Activated CD4-positive, CD25-positive, alpha-beta regulatory T cell treated with anti-CD3 and anti-CD28 coated beads, Interleukin-2, amount 50 U/mL, for 72 hours (primary cell): ENCODE measurements around the gene CACNG5.

Source experiments
- DNase-seq: peaks from one replicate; pipeline ENCODE4 v3.0.0; 2021

Gene CACNG5, protein sequence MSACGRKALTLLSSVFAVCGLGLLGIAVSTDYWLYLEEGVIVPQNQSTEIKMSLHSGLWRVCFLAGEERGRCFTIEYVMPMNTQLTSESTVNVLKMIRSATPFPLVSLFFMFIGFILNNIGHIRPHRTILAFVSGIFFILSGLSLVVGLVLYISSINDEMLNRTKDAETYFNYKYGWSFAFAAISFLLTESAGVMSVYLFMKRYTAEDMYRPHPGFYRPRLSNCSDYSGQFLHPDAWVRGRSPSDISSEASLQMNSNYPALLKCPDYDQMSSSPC

DNA sequence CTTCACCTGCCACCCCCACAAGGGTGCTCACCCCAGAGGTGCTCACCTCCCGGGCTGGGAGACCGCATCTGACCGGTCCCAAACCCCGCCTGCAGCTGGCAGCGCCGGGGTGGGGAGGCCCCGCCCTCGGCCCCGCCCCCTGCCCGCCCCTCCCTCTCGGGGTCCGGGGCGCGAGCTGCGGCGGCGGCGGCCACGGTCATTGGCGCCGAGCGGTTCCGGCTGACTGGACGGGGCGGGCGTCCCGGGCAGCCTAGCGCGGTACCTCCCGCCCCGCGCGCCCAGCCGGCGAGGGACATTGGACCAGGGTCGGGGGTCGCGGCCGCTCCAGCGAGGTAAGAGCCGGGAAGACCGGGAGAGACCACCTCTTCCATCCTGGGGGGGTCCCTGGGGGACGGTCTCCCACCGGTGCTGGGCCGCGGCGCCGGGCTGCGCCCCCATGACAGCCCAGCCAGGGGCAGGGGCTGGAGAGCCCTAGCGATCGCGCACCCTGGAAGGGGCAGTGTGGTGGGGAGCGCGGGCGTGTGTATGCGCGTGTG lies at the start of gene CACNG5:
TSS of gene CACNG5 (plus strand) at position 199 of the 536 bp plus-strand sequence. CDS start 42,216 bp downstream, outside the sequence.
- no peak for DNase-seq

DNA sequence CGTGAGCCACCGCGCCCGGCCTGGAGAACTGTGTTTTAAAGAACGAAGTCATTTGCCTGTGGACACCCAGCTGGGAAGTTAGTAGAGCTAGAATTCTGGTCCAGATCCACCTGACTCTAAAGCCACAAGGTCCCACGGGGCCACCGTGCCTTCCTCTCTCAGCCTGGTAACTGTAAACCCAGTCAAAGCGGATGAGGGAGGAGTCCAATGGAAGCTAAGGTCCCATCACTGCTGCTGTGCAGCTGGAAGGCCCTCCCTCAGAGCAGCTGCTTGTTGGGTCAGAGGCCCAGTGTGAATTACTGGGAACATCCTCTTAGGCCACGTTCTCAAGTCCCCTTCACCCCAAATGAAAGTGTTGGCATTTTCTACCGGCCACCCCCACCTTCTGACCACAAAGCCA lies 48.8 kb upstream of the CACNG5 start:
- no peak for DNase-seq

DNA sequence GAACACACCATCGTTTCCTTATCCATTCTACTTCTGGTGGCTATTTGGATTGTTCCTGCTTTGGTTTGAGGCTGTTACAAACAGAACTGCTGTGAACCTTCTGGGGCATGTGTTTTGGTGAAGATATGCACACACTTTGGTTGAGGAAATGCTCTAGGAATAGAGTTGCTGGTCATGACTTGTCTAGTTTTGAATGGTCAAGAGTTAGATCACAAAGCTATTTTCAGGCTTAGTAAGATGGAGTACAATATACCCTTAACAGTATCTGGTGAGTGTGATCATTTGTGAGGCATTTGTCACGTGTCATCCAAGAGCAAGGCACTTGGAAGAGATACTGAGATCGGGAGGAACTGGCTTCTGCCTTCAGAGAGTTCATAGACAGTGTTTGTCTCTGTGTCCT lies 47.0 kb upstream of the CACNG5 start:
- no peak for DNase-seq

DNA sequence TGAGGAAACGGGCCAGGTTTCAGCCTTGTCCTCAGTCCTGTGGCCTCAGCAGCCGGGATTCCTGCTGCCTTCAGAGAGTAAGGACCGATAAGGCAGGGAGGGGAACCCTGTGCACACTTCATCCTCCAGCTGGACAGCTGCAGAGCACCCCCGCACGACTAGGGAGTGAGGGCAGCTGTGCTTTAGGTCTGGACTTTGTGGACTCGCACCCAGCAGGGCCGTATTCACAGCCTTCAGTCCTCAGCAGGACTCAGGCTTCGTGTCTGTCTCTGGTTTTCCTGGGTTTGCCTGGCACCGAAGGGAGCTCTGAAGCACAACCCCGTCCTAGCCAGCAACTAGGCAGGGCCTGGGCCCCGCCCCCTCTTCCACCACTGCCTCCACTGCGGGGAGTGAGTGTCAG lies 45.8 kb upstream of the CACNG5 start:
- no peak for DNase-seq

DNA sequence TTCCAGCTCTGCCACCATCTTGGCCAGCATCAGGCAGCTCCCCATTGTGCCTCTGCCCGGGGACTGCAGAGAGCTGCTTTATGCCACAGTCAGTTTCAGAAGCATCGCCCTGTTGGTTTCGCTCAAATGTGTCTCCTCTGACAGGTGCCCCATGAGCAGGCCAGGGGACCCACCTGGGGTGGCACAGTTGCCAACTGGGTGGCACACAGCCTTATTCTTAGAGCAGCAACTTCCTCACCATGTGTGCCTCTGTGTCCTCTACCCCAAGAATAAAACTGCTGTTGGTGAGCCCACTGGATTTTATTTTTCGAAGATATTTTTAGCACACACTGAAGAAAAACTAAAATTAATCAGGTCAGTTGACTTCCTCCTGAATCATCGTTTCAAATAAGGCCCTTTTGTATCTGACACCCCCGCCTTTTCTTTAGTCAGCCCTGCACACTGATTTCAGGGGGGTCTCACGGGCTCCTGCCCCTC lies 44.9 kb upstream of the CACNG5 start:
- DNase-seq = no peak

GRCh38 chr17:66790501-66791061 lies 44.3 kb upstream of the CACNG5 start:
- DNase-seq = no peak

- DNase-seq = no peak
These were observed 43.6 kb upstream of the CACNG5 start for GRCh38 chr17:66791347-66791746.

- no peak for DNase-seq
These were observed 41.1 kb upstream of the CACNG5 start for GRCh38 chr17:66793814-66794213.

GRCh38 chr17:66795486-66795885 lies 39.4 kb upstream of the CACNG5 start:
- no peak for DNase-seq

DNA sequence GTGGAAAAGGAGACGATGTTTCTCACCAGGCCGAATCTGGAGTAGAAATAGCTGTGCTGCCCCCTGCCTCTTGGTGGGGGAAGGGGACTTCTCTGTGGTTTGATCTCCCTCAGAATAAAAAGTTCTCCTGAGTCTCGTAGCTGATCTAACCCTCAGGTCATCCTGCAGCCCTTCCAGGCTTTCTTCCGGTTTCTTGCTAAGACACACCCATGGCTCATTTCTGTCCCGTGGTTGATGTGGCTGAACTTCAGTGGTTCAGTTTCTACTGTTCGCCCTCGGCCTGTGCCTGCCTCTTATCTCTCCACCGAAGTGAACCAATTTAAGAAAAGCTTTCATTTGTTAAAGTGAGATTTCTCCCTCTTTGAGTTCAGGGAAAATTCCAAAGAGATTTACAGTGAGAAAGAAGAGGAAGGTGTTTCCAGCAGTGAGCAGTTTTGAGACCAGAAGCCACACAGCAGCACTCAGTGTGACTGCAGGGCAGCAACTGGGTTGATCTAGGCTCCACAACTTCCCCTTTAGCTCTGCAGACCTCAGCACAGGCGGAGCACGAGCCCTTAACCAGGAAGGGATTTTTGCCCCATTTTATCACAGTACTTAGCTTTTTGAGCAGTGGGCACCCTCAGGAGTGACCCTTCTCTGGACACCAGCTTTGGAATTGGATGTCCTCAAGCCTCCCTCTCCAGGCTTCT lies 34.9 kb upstream of the CACNG5 start:
- DNase-seq = no peak

DNA sequence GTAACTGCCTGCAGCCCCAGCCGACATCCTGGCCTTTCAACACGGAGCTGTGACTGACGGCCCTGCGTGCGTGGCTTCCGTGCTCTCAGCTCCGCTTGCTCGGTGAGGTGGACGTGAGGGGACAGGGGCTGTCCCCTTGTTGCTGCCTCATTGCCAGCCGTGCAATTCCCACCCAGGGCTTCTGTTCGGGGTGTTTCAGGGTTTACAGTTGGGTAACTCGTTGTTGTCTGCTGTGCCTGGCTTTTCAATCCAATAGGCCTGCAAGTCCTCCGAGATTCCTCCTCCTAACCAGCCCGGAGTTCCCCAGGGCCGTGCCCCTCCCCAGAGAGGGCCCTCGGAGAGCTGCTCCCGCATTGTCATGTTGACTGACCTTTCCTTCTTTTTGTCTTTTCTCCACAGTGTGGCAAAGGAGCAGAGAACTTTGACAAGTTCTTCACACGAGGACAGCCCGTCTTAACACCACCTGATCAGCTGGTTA lies 31.4 kb upstream of the CACNG5 start:
- no peak for DNase-seq

- DNase-seq = no peak
These were observed 29.4 kb upstream of the CACNG5 start for GRCh38 chr17:66805567-66805966.

GRCh38 chr17:66807182-66807581 lies 27.7 kb upstream of the CACNG5 start:
- no peak for DNase-seq

DNA sequence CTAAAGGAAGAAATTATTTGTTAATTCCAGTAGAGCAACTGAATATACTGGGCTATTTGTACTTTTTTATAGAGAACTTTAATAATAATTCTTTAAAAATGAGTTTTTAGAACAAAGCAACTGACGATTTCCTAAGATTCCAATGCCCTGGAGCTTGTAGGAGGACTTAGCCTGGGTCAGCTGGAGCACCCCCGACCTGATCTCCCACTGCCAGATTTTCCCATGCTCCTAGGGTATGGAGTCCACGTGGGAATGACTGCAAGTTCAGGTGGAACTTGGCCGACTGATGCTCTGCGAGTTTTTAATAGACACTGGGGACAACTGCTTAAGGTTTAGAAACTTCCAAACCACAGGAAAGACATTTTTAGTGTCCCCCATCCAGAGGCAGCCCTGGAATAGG lies 25.5 kb upstream of the CACNG5 start:
- DNase-seq = no peak

DNA sequence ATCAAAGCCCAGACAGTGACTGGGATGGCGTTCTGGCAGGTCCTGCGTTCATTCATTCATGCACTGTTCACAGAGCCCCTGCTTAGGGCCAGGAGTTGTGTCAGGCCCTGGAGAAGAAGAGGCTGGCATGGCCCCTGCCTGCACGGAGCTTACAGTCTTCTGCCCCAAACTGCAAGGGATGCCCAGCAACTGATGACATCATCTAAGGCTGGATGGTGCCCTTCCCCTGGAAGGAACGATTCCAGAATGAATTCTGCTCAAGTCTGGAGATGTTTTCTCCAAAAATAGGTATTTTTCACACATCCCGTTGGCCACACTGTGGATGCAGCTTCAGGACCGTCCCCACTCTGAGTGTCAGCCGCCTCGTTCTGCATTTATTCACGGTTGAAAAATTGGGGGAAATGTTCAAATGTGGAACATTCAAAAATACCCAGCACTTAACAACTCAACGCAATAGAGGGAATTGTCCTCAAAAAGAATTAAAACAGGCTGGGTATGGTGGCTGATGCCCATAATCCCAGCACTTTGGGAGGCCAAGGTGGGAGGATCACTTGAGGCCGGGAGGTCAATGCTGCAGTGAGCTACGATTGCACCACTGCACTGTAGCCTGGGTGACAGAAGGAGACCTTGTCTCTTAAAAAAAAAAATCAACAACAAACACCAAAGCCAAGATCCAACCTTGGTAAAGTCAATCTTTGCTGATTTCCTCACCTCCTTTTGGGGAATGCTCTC lies 23.8 kb upstream of the CACNG5 start:
- DNase-seq = no peak

- no peak for DNase-seq
These were observed 23.2 kb upstream of the CACNG5 start for GRCh38 chr17:66811683-66812054.

DNA sequence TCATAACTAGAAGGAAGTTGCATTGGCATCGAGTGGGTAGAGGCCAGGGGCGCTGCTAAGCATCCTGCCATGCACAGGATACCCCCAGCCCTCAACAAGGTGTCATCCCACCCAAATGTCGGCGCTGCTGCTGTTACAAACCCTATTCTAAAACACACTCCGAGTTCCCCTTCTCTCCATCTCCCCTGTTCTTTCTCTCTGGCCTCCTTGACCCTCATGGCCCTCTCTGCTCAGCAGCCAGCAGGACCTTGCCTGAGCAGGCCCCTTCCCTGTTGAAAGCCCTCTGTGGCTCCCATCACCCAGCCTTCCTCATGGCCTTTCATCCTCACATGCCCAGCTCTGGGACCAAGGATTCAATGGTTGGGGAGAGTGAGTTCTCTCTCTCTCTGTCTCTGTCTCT lies 22.3 kb upstream of the CACNG5 start:
- no peak for DNase-seq

GRCh38 chr17:66813296-66813695 lies 21.6 kb upstream of the CACNG5 start:
- no peak for DNase-seq

- DNase-seq = no peak
These were observed 20.9 kb upstream of the CACNG5 start for GRCh38 chr17:66814026-66814425.

DNA sequence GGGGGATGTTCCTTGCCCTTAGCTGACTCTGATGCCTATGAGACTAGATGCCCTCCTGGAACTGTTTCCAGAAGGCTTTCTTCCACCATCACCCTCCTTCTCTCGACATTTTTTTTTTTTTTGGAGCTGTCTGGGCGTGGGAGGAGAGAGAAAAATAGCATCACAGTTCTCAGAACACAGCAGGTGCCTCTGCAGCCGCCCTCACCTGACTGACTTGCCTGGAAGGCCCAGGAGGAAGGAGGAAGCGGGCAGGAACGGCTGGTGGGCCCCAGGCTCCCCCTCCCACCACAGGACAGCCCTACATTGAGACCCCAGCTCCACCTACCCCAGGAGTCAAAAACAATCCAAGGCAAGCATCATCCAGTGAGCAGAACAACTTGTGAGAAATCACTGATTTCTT lies 20.3 kb upstream of the CACNG5 start:
- DNase-seq = no peak

- DNase-seq = no peak
These were observed 17.2 kb upstream of the CACNG5 start for GRCh38 chr17:66817750-66818149.

- DNase-seq = no peak
These were observed 15.5 kb upstream of the CACNG5 start for GRCh38 chr17:66819466-66819865.

DNA sequence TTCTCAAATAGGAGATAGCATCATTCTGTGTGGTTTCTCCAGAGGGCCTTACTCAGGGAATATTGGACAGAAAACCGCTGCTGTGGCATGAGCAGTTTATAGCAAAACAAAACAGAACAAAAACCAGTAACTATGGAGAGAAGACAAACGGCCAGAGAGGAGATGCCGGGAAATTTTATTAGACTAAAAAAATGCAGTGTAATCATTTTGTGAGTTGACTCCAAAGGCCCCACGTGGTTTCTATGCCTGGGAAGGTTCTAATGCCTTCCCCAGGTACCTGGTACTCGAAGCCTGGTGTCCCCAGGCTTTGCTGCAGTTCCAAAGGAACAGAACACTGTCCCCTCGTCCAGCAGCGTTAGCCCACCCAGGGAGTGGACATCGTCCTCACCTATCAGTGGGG lies 12.9 kb upstream of the CACNG5 start:
- no peak for DNase-seq
